Natural killer cell (primary cell): ENCODE data around the gene RALGPS2. TPM values are rescaled to one million over a fixed set of nuclear protein-coding genes. Genes with fewer than 3 reads are reported as not detected.

Experiments used
- ATAC-seq, 3 donors: fragments of 150-1000 bp in 2 of 3; fragments of 200-7000 bp in 1 of 3; cut with Tn5 transposase; 1 replicate in 1 of 3; 2 replicates in 2 of 3; pipeline ENCODE4 v1.10.0; 2021; ENCODE audit warnings: mild to moderate bottlenecking in 2 of 3, moderate library complexity in 2 of 3
- DNase-seq, 2 donors: peaks; one replicate each; pipeline versions ENCODE4 v3.0.0 to v3.0.0-alpha.2; 2013 to 2021; ENCODE audit warnings: mixed read lengths in 1 of 2
- H3K27ac ChIP-seq: one replicate; pipeline ENCODE4 v1.5.1; 2013; ENCODE audit warnings: mild to moderate bottlenecking, low read length
- H3K27me3 ChIP-seq: one replicate; pipeline ENCODE4 v1.6.1; 2013; ENCODE audit warnings: low read length; ENCODE audit not compliant: control insufficient read depth, insufficient read depth
- H3K36me3 ChIP-seq: one replicate; pipeline ENCODE4 v1.6.1; 2013; ENCODE audit warnings: low read length; ENCODE audit not compliant: control insufficient read depth, insufficient read depth
- H3K4me1 ChIP-seq: one replicate; pipeline ENCODE4 v1.6.1; 2013; ENCODE audit warnings: low read length; ENCODE audit not compliant: control insufficient read depth, insufficient read depth
- H3K4me3 ChIP-seq: one replicate; pipeline ENCODE4 v1.5.1; 2013; ENCODE audit warnings: low read length
- H3K9me3 ChIP-seq: one replicate; pipeline ENCODE4 v1.6.1; 2013; ENCODE audit warnings: low read length; ENCODE audit not compliant: control insufficient read depth, insufficient read depth
- H3K27ac Mint-ChIP-seq, 2 donors: one replicate each; pipeline ENCODE4 v1.8.0; 2022; ENCODE audit warnings: mild to moderate bottlenecking in 2 of 2, mixed read lengths in 2 of 2, moderate library complexity in 1 of 2
- H3K27me3 Mint-ChIP-seq, 2 donors: one replicate each; pipeline ENCODE4 v1.8.0; 2022; ENCODE audit warnings: low read depth in 2 of 2, mixed read lengths in 2 of 2
- H3K36me3 Mint-ChIP-seq: one replicate; pipeline ENCODE4 v1.8.0; 2022; ENCODE audit warnings: mixed read lengths
- H3K4me1 Mint-ChIP-seq, 2 donors: one replicate each; pipeline ENCODE4 v1.8.0; 2022; ENCODE audit warnings: mixed read lengths in 2 of 2
- H3K4me3 Mint-ChIP-seq: one replicate; pipeline ENCODE4 v1.8.0; 2022; ENCODE audit warnings: mild to moderate bottlenecking, moderate library complexity, mixed read lengths
- H3K9me3 Mint-ChIP-seq, 2 donors: one replicate each; pipeline ENCODE4 v1.8.0; 2022; ENCODE audit warnings: mixed read lengths in 2 of 2
- WGBS: methylation state at CpG from one replicate; pipeline ENCODE4 v1.1.7; 2013; ENCODE audit warnings: missing lambda C conversion rate; ENCODE audit not compliant: insufficient coverage; 5-methylcytosine and 5-hydroxymethylcytosine counted together
- intact Hi-C: fragments of 100-400 bp; cut with micrococcal nuclease; formaldehyde crosslinking; loops from one replicate; pipeline ENCODE4 v1.14.2; 2022
- total RNA-seq, 4 donors: library from RNA; stranded (reverse); fragments of 120-200 nt in 1 of 4; gene quantifications; one replicate each; pipeline versions ENCODE4 v1.2.3 to v1.2.4, GENCODE V29; 2013 to 2022
- TF ChIP-seq, protein P1 (sequence below): fragments of 200-600 bp; IDR thresholded peaks from one replicate; pipeline ENCODE4 v1.8.0; 2022; ENCODE audit warnings: antibody characterized with exemption

The RALGPS2 gene
- total RNA-seq, 3 donors from 2014 or later (not counting 1 experiment from before 2014, with no cell fraction given), result 11.1 to 12.4 (median 11.8) TPM

DNA sequence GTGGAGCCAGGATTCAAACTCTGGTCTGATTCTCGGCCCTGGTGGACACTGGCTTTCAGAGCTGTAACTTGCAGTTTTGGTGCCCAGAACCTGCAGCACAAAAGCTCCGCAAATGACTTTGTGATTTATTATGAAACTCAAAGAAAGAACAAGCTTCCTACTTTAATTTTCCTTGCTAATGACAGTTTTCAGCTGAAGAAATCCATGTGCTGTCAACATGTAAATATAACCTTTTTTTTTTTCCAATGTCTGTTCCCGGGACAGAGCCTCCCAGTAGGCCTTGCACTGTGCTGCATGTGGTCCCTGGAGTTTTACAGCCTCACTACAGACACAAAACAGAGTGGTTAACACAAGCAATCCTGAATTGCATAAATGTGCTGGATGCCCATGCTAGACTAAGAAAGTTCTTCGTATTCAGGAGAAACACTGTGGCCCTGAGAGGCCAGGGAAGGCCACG, 208.1 kb downstream of the RALGPS2 start:
- ATAC-seq, result no peak
- intact Hi-C loops, result no loop called here
- Mint-ChIP-seq H3K27me3 (no peaks in the 10 kb centered on the region), H3K36me3 (no peaks in the 10 kb centered on the region), H3K9me3 (no peaks in the 10 kb centered on the region), H3K27ac (no peak overlapping the region), H3K4me3 (no peak overlapping the region), H3K4me1 (peaks cover 0 to 11% of the 10 kb centered on the region in 2 donors)
- H3K4me1 ChIP-seq, result peaks cover 4% of the 10 kb centered on the region
- WGBS, result 85% methylated on average over 5 of the region's 5 CpGs
- no peak for DNase-seq
- H3K36me3 ChIP-seq, result no peaks in the 10 kb centered on the region
- no peak overlapping the region for H3K27ac ChIP-seq
- TF ChIP-seq, protein P1, sequence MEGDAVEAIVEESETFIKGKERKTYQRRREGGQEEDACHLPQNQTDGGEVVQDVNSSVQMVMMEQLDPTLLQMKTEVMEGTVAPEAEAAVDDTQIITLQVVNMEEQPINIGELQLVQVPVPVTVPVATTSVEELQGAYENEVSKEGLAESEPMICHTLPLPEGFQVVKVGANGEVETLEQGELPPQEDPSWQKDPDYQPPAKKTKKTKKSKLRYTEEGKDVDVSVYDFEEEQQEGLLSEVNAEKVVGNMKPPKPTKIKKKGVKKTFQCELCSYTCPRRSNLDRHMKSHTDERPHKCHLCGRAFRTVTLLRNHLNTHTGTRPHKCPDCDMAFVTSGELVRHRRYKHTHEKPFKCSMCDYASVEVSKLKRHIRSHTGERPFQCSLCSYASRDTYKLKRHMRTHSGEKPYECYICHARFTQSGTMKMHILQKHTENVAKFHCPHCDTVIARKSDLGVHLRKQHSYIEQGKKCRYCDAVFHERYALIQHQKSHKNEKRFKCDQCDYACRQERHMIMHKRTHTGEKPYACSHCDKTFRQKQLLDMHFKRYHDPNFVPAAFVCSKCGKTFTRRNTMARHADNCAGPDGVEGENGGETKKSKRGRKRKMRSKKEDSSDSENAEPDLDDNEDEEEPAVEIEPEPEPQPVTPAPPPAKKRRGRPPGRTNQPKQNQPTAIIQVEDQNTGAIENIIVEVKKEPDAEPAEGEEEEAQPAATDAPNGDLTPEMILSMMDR, result no peak
- no peaks in the 10 kb centered on the region for H3K9me3 ChIP-seq
- H3K27me3 ChIP-seq, result no peaks in the 10 kb centered on the region
- H3K4me3 ChIP-seq, result no peak overlapping the region

DNA sequence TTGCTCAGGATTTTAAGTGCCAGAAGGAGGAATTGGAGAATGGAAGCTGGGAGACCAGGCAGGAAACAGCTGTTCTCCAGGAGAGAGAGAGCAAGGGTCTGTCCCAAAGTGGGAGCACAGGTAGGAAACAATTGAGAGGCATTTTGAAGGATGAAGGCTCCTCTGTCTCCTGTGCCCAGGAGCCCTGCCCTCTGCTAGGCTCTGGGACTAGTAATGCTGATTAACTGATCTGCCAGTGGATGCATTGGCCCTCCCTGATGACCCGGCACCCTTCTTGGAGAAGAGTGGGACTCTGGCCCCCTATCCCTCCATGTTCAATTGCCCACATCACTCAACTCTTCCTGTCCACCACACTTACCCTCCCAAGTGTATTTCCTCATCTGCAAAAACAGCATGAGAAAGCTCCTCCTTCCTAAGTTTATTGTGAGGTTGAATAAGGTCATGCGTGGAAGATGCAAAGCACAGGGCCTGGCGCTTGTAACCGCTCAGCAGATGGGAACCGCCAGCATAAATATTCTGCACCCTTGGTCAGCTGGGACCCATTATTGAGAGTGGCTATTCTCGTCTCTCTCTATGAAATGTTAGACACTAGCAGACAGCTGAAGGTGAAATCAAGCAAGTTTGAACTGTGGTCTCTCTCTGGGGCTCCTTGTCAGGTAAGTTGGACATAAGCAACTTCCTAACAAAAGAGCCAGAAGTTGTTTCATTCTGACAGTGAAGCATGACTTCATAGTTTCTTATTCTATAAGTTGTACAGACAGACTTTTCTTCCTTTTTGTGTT, 208.9 kb downstream of the RALGPS2 start:
- Histone ChIP-seq H3K4me1 (peaks cover 4% of the 10 kb centered on the region), H3K4me3 (no peak overlapping the region), H3K27me3 (no peaks in the 10 kb centered on the region), H3K36me3 (no peaks in the 10 kb centered on the region), H3K9me3 (no peaks in the 10 kb centered on the region), H3K27ac (no peak overlapping the region)
- Mint-ChIP-seq H3K4me3 (no peak overlapping the region), H3K27me3 (no peaks in the 10 kb centered on the region), H3K4me1 (peaks cover 0 to 11% of the 10 kb centered on the region in 2 donors), H3K27ac (no peak overlapping the region), H3K9me3 (no peaks in the 10 kb centered on the region), H3K36me3 (no peaks in the 10 kb centered on the region)
- TF ChIP-seq, protein P1, result no peak
- DNase-seq, result no peak
- intact Hi-C loops, result no loop called here
- ATAC-seq, result peak in 1 of 3 donors; percentile 2
- WGBS, result 90% methylated on average over 6 of the region's 6 CpGs

DNA sequence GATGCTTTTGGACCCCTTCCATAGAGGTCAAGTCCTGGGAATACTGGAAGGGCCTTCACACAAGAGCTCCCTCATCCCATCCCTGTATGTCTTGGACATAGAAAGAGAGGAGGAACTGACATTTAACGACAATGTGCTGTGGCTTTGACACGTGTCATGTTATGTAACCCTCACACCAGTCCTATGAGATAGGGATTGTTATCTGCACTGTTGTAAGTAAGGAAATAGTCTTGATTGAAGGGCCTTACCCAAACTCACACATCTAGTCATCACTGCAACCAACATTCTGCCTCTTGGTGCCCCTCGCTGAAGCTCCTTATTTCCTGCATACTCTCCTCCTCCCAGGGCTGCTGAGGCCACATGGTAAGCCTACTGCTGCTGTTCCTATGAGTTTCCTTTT, 209.5 kb downstream of the RALGPS2 start:
- no peak overlapping the region for H3K27ac ChIP-seq
- peak in 1 of 3 donors; percentile 60 for ATAC-seq
- intact Hi-C loops, result no loop called here
- Mint-ChIP-seq H3K27me3 (no peaks in the 10 kb centered on the region), H3K4me3 (no peak overlapping the region), H3K9me3 (no peaks in the 10 kb centered on the region), H3K36me3 (no peaks in the 10 kb centered on the region), H3K27ac (no peak overlapping the region), H3K4me1 (peaks cover 0 to 11% of the 10 kb centered on the region in 2 donors)
- 90% methylated on average over 1 of the region's 3 CpGs for WGBS
- H3K9me3 ChIP-seq, result no peaks in the 10 kb centered on the region
- H3K4me3 ChIP-seq, result no peak overlapping the region
- DNase-seq, result no peak
- no peaks in the 10 kb centered on the region for H3K27me3 ChIP-seq
- H3K36me3 ChIP-seq, result no peaks in the 10 kb centered on the region
- H3K4me1 ChIP-seq, result peaks cover 4% of the 10 kb centered on the region
- TF ChIP-seq, protein P1, result no peak
